H1 (cell line): ENCODE measurements around the gene LECT2. TPM values are rescaled to one million over a fixed set of nuclear protein-coding genes. Genes with fewer than 3 reads are reported as not detected.

Experiments used
- CTCF ChIA-PET: fragments of 300-600 bp; sonication (Branson Sonifier 250); formaldehyde crosslinking; loops from one replicate; lab custom pipeline; 2021; ENCODE audit not compliant: partially characterized antibody; lab: Charles Lee
- POLR2A ChIA-PET: fragments of 300-600 bp; sonication (Branson Sonifier 250); formaldehyde crosslinking; loops from one replicate; lab custom pipeline; 2021; ENCODE audit warnings: inconsistent platforms; ENCODE audit not compliant: partially characterized antibody; lab: Charles Lee
- DNase-seq, 2 experiments: peaks; one replicate each; pipeline versions ENCODE4 v3.0.0 to v3.0.0-alpha.2; 2010 to 2022; ENCODE audit warnings: low spot score in 2 of 2, low read depth in 1 of 2, mixed read lengths in 1 of 2
- FAIRE-seq: peaks from 2 replicates; lab custom pipeline; 2011; peaks lifted over from hg19 to GRCh38; lab: Jason Lieb, UNC
- H2AFZ ChIP-seq: 2 replicates; pipeline ENCODE4 v1.8.1; 2012; ENCODE audit warnings: low read length, inconsistent platforms
- H2AK5ac ChIP-seq: 2 replicates; pipeline ENCODE4 v1.6.1; 2013; ENCODE audit warnings: low read depth, low read length
- H2BK120ac ChIP-seq: replicated peaks from 2 replicates; pipeline ENCODE3; 2013; ENCODE audit warnings: low read depth, low read length, inconsistent platforms
- H2BK12ac ChIP-seq: 2 replicates; pipeline ENCODE4 v1.6.1; 2013; ENCODE audit warnings: low read depth, low read length
- H2BK15ac ChIP-seq: 2 replicates; pipeline ENCODE4 v1.6.1; 2013; ENCODE audit warnings: low read length
- H2BK20ac ChIP-seq: 2 replicates; pipeline ENCODE4 v1.6.1; 2013; ENCODE audit warnings: low read length
- H2BK5ac ChIP-seq: 2 replicates; pipeline ENCODE4 v1.6.1; 2013; ENCODE audit warnings: low read depth, low read length
- H3K14ac ChIP-seq: 2 replicates; pipeline ENCODE4 v1.6.1; 2013; ENCODE audit warnings: inconsistent platforms; ENCODE audit not compliant: insufficient read length
- H3K18ac ChIP-seq: 2 replicates; pipeline ENCODE4 v1.6.1; 2013; ENCODE audit warnings: low read length; ENCODE audit errors: extremely low read depth
- H3K23ac ChIP-seq: 2 replicates; pipeline ENCODE4 v1.6.1; 2013; ENCODE audit warnings: inconsistent platforms; ENCODE audit not compliant: insufficient read length
- H3K23me2 ChIP-seq: 2 replicates; pipeline ENCODE4 v1.6.1; 2013; ENCODE audit warnings: low read depth, low read length
- H3K27ac ChIP-seq: 2 replicates; pipeline ENCODE4 v1.6.1; 2011; ENCODE audit warnings: low read depth, low read length, inconsistent platforms
- H3K27me3 ChIP-seq, 4 experiments: replicated peaks in 1 of 4; 1 replicate in 1 of 4; 2 replicates in 3 of 4; pipeline versions ENCODE4 v1.6.1 to v1.8.1; 2011 to 2013; ENCODE audit warnings: low read length in 3 of 4, mild to moderate bottlenecking in 3 of 4, inconsistent platforms in 2 of 4, mixed read lengths in 2 of 4, moderate library complexity in 1 of 4; ENCODE audit not compliant: control insufficient read depth in 3 of 4, insufficient read depth in 3 of 4; ENCODE audit errors: extremely low read depth in 1 of 4
- H3K36me3 ChIP-seq, 4 experiments: 2 replicates each; pipeline versions ENCODE4 v1.6.1 to v1.8.1; 2011 to 2013; ENCODE audit warnings: mild to moderate bottlenecking in 4 of 4, low read length in 3 of 4, moderate library complexity in 2 of 4, control low read depth in 1 of 4, inconsistent platforms in 1 of 4; ENCODE audit not compliant: insufficient read depth in 4 of 4, control insufficient read depth in 2 of 4
- H3K4ac ChIP-seq: replicated peaks from 2 replicates; pipeline ENCODE3; 2013; ENCODE audit warnings: low read length, low read depth, mixed read lengths, inconsistent platforms; ENCODE audit not compliant: insufficient read length
- H3K4me1 ChIP-seq, 4 experiments: replicated peaks in 1 of 4; 1 replicate in 1 of 4; 2 replicates in 3 of 4; pipeline versions ENCODE4 v1.6.1 to v1.8.1; 2011 to 2013; ENCODE audit warnings: low read length in 3 of 4, inconsistent platforms in 2 of 4, mixed read lengths in 1 of 4; ENCODE audit not compliant: insufficient read depth in 4 of 4, control insufficient read depth in 3 of 4
- H3K4me2 ChIP-seq, 2 experiments: 2 replicates each; pipeline versions ENCODE4 v1.6.1 to v1.8.1; 2011 to 2013; ENCODE audit warnings: low read depth in 2 of 2, low read length in 2 of 2, control low read depth in 1 of 2, inconsistent platforms in 1 of 2, mild to moderate bottlenecking in 1 of 2; ENCODE audit not compliant: insufficient read depth in 1 of 2
- H3K4me3 ChIP-seq, 4 experiments: fragments of 200-600, 300-600 bp in 1 of 4; sonication (generic), shearing (Covaris generic), sonication (Bioruptor Twin) in 1 of 4; 2 replicates each; pipeline versions ENCODE4 v1.5.1 to v1.8.1; 2011 to 2016; ENCODE audit warnings: low read length in 4 of 4, low read depth in 3 of 4, control low read depth in 2 of 4, inconsistent platforms in 2 of 4, mild to moderate bottlenecking in 2 of 4, mixed read lengths in 1 of 4, moderate library complexity in 1 of 4; ENCODE audit not compliant: insufficient read depth in 2 of 4; ENCODE audit errors: extremely low read depth in 1 of 4
- H3K56ac ChIP-seq: replicated peaks from 2 replicates; pipeline ENCODE3; 2013; ENCODE audit warnings: low read depth, mild to moderate bottlenecking, mixed read lengths, low read length, inconsistent platforms; ENCODE audit not compliant: insufficient read length
- H3K79me1 ChIP-seq: 2 replicates; pipeline ENCODE4 v1.6.1; 2013; ENCODE audit warnings: low read depth, low read length, control low read depth
- H3K79me2 ChIP-seq, 2 experiments: 2 replicates each; pipeline versions ENCODE4 v1.6.1 to v1.8.1; 2012 to 2013; ENCODE audit warnings: low read length in 2 of 2, mild to moderate bottlenecking in 2 of 2, inconsistent platforms in 1 of 2; ENCODE audit not compliant: insufficient read depth in 2 of 2, control insufficient read depth in 1 of 2
- H3K9ac ChIP-seq, 4 experiments: replicated peaks in 1 of 4; 1 replicate in 1 of 4; 2 replicates in 3 of 4; pipeline versions ENCODE4 v1.6.1 to v1.8.1; 2011 to 2013; ENCODE audit warnings: low read depth in 3 of 4, low read length in 3 of 4, control low read depth in 2 of 4, mild to moderate bottlenecking in 2 of 4, moderate library complexity in 2 of 4, inconsistent platforms in 1 of 4; ENCODE audit errors: extremely low read depth in 1 of 4
- H3K9me3 ChIP-seq, 2 experiments: 2 replicates each; pipeline versions ENCODE4 v1.6.1 to v1.8.1; 2012 to 2013; ENCODE audit warnings: mild to moderate bottlenecking in 2 of 2, moderate library complexity in 2 of 2, control low read depth in 1 of 2, inconsistent platforms in 1 of 2, low read depth in 1 of 2, low read length in 1 of 2, mixed read lengths in 1 of 2; ENCODE audit not compliant: insufficient read depth in 2 of 2
- H4K20me1 ChIP-seq, 2 experiments: replicated peaks in 1 of 2; 2 replicates each; pipeline versions ENCODE3 to v1.8.1; 2011 to 2013; ENCODE audit warnings: inconsistent platforms in 2 of 2, low read length in 2 of 2, mild to moderate bottlenecking in 1 of 2; ENCODE audit not compliant: insufficient read depth in 2 of 2, control insufficient read depth in 1 of 2
- H4K5ac ChIP-seq: 2 replicates; pipeline ENCODE4 v1.6.1; 2013; ENCODE audit warnings: low read length, low read depth, mixed read lengths, inconsistent platforms; ENCODE audit not compliant: insufficient read length
- H4K8ac ChIP-seq: 2 replicates; pipeline ENCODE4 v1.8.0; 2013; ENCODE audit warnings: mild to moderate bottlenecking, moderate library complexity, low read length, inconsistent platforms; ENCODE audit not compliant: insufficient read depth; ENCODE audit errors: extremely low read depth
- H4K91ac ChIP-seq: replicated peaks from 2 replicates; pipeline ENCODE3; 2013; ENCODE audit warnings: low read length, mixed read lengths, inconsistent platforms; ENCODE audit not compliant: insufficient read length
- ASH2L ChIP-seq: fragments of 200-600, 300-600 bp; sonication (generic); IDR thresholded peaks from one replicate; pipeline ENCODE4 v1.7.1; 2017; ENCODE audit warnings: low read length
- CREB1 ChIP-seq: IDR thresholded peaks from 2 replicates; pipeline ENCODE4 v1.6.1; 2012; ENCODE audit warnings: inconsistent platforms
- GABPA ChIP-seq: IDR thresholded peaks from 2 replicates; pipeline ENCODE4 v1.6.1; 2011; ENCODE audit warnings: mild to moderate bottlenecking, low read length, moderate library complexity, borderline replicate concordance; ENCODE audit not compliant: insufficient read depth
- HDAC6 ChIP-seq: IDR thresholded peaks from one replicate; pipeline ENCODE4 v1.7.1; 2012; ENCODE audit warnings: low read depth, mild to moderate bottlenecking, inconsistent platforms, low read length, moderate library complexity
- KDM1A ChIP-seq: fragments of 200-600, 300-600 bp; sonication (generic); IDR thresholded peaks from 2 replicates; pipeline ENCODE4 v1.7.1; 2016; ENCODE audit warnings: mild to moderate bottlenecking, low read length, borderline replicate concordance
- KDM4A ChIP-seq: IDR thresholded peaks from one replicate; pipeline ENCODE4 v1.7.1; 2012; ENCODE audit warnings: low read depth, mild to moderate bottlenecking, moderate library complexity, low read length, inconsistent platforms; ENCODE audit not compliant: severe bottlenecking
- NANOG ChIP-seq: IDR thresholded peaks from 2 replicates; pipeline ENCODE4 v1.6.1; 2011; ENCODE audit warnings: low read length, low read depth, mild to moderate bottlenecking, inconsistent platforms; ENCODE audit not compliant: insufficient read depth, poor library complexity, severe bottlenecking
- TAF7 ChIP-seq: optimal IDR thresholded peaks from 2 replicates; pipeline ENCODE3; 2011; ENCODE audit warnings: low read depth, mild to moderate bottlenecking, inconsistent platforms, low read length, moderate library complexity, borderline replicate concordance
- polyA plus RNA-seq, 7 experiments: library from polyadenylated mRNA; depleted of rRNA in 3 of 7; stranded (reverse) in 5 of 7; unstranded in 2 of 7; fragments of >200 nt in 5 of 7; fragments of 200-250 nt in 2 of 7; gene quantifications; 1 replicate in 5 of 7; 2 replicates in 1 of 7; 4 replicates in 1 of 7; pipeline versions ENCODE4 v1.2.1 to v1.2.3, GENCODE V29; 2011 to 2013; ENCODE audit warnings: missing spikeins in 2 of 7, mixed read lengths in 2 of 7
- total RNA-seq: library from RNA; stranded (reverse); fragmentation: NEBNext Ultra II Directional; extraction: Animal tissue kit (Norgen Biotek cat#: 25700); gene quantifications from 2 replicates; pipeline ENCODE4 v1.2.1, GENCODE V29; 2021
- TF ChIP-seq, protein P1 (sequence below): IDR thresholded peaks from 2 replicates; pipeline ENCODE4 v1.6.1; 2011; ENCODE audit warnings: low read length, improper control_type of control experiment

Gene LECT2
- total and polyA plus RNA-seq, 2 of the 8 experiments (the other 6 are each of a cell fraction or from before 2014, with no cell fraction given) = not detected

DNA sequence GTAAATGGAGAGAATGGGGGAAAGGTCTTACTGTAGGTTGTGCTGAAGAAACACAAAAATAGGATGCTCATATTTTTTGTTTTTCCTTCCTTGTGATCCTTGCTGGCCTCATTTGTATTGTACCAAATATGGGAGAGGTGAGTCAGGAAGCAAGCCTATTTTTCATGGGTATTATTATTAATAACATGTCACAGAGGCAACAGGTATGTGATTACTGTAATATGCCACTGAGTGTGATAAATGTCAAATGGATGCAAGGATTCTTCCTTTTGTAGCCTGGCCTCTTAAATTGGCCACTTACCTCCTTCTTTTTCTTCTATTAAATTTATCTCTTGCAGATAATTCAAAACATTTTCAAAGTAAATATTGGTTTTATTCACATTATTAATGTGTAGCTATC is 10.2 kb downstream of the LECT2 start:
- Histone ChIP-seq H4K91ac (no peak overlapping the region), H3K9me3 (no peaks in the 10 kb centered on the region), H3K4me1 (peaks cover 0 to 1% (median 0%) of the 10 kb centered on the region in 4 experiments; a peak in 1 of 7 replicates), H3K9ac (no peak overlapping the region), H2AK5ac (no peak overlapping the region), H2BK20ac (no peak overlapping the region), H2BK12ac (no peak overlapping the region), H3K79me1 (no peaks in the 10 kb centered on the region), H4K20me1 (no peaks in the 10 kb centered on the region), H3K4me2 (no peak overlapping the region), H3K36me3 (no peaks in the 10 kb centered on the region), H4K8ac (no peak overlapping the region), H3K4ac (no peak overlapping the region), H3K18ac (no peak overlapping the region), H3K23ac (no peak overlapping the region), H3K4me3 (no peak overlapping the region), H3K27ac (no peak overlapping the region), H3K56ac (no peak overlapping the region), H3K23me2 (no peaks in the 10 kb centered on the region), H2BK5ac (no peak overlapping the region), H2AFZ (no peak overlapping the region), H2BK120ac (no peak overlapping the region), H3K14ac (no peak overlapping the region), H3K27me3 (no peaks in the 10 kb centered on the region), H2BK15ac (no peak overlapping the region), H4K5ac (no peak overlapping the region), H3K79me2 (no peaks in the 10 kb centered on the region)
- ChIA-PET POLR2A (no interaction called here), CTCF (interaction anchor here (0.6 to 2.7 kb wide), 20 partner anchors 8 to 1944 kb away, joined by 3 to 20 read pairs (median 4); partner anchors contain the start of gene TGFBI)
- TF ChIP-seq TAF7 (no peak), NANOG (no peak), CREB1 (no peak), ASH2L (no peak), KDM4A (no peak), KDM1A (no peak), HDAC6 (no peak), GABPA (no peak)
- TF ChIP-seq, protein P1, sequence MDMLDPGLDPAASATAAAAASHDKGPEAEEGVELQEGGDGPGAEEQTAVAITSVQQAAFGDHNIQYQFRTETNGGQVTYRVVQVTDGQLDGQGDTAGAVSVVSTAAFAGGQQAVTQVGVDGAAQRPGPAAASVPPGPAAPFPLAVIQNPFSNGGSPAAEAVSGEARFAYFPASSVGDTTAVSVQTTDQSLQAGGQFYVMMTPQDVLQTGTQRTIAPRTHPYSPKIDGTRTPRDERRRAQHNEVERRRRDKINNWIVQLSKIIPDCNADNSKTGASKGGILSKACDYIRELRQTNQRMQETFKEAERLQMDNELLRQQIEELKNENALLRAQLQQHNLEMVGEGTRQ = no peak
- no peak for FAIRE-seq
- DNase-seq = no peak
